ENCODE measurements around the gene WFIKKN1.
A peak's percentile ranks its signal among the peaks of the same experiment; 100 is the strongest.

The WFIKKN1 gene

DNA sequence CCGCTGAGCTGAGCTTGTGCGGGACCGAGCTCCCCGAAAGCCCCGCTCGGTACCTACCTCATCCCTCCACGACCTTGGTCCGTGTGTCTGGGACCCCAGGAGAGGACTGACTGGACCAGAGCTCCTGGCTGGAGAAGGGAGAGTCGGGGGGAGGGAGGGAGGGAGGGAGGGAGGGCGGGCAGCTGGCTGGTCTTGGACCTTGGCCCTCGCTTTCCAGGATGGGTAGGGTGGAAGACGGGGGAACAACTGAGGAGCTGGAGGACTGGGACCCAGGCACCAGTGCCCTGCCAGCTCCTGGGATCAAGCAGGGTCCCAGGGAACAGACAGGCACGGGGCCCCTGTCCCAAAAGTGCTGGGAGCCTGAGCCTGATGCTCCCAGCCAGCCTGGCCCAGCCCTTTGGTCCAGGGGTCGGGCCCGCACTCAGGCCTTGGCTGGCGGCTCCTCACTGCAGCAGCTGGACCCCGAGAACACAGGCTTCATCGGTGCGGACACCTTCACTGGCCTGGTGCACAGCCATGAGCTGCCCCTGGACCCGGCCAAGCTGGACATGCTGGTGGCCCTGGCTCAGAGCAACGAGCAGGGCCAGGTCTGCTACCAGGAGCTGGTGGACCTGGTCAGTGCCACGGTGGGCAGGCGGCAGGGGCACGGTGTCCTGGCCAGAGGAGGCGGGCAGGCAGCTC, 45.2 kb downstream of the WFIKKN1 start:
- no peak for DNase-seq

GRCh38 chr16:676565-676902, 45.7 kb downstream of the WFIKKN1 start:
- DNase-seq = no peak

DNA sequence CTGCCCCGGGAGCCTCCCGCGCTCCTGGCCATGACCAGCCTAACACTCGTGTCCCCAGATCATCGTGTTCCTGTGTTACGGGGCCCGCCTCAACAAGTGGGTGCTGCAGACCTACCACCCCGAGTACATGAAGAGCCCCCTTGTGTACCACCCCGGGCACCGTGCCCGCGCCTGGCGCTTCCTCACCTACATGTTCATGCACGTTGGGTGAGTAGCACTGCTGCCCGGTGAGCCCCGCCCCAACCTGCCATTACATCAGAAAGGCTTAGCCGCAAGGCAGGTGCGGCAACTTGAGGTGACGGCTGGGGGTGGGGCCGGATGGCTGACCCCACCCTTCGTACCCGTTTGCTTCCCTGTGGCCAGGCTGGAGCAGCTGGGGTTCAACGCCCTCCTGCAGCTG, 46.1 kb downstream of the WFIKKN1 start:
- no peak for DNase-seq

DNA sequence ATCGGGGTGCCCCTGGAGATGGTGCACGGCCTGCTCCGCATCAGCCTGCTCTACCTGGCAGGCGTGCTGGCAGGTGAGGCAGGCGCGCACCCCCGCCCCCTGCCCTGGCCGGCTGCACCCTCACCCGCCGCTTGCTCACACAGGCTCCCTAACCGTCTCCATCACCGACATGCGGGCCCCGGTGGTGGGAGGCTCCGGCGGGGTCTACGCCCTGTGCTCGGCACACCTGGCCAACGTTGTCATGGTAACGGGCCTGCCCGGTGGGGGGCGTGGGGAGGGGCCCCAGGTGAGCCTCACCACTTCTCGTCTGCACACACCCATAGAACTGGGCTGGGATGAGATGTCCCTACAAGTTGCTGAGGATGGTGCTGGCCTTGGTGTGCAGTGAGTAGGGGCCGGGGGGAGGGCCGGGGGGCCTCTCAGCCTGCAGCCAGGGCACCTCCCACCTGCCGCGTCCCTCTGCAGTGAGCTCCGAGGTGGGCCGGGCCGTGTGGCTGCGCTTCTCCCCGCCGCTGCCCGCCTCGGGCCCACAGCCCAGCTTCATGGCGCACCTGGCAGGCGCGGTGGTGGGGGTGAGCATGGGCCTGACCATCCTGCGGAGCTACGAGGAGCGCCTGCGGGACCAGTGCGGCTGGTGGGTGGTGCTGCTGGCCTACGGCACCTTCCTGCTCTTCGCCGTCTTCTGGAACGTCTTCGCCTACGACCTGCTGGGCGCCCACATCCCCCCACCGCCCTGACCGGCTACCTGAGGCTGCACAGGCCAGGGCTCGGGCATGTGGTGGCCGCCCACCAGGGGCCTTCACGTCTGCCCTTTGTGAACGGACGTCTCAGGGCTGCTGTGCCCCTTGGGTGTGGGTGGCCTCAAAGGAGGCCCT, 46.8 kb downstream of the WFIKKN1 start:
- no peak for DNase-seq

- no peak for DNase-seq
These were observed 47.5 kb downstream of the WFIKKN1 start for GRCh38 chr16:678209-678857.

GRCh38 chr16:678858-679813, 48.4 kb downstream of the WFIKKN1 start:
- DNase-seq = peak; percentile 17

DNA sequence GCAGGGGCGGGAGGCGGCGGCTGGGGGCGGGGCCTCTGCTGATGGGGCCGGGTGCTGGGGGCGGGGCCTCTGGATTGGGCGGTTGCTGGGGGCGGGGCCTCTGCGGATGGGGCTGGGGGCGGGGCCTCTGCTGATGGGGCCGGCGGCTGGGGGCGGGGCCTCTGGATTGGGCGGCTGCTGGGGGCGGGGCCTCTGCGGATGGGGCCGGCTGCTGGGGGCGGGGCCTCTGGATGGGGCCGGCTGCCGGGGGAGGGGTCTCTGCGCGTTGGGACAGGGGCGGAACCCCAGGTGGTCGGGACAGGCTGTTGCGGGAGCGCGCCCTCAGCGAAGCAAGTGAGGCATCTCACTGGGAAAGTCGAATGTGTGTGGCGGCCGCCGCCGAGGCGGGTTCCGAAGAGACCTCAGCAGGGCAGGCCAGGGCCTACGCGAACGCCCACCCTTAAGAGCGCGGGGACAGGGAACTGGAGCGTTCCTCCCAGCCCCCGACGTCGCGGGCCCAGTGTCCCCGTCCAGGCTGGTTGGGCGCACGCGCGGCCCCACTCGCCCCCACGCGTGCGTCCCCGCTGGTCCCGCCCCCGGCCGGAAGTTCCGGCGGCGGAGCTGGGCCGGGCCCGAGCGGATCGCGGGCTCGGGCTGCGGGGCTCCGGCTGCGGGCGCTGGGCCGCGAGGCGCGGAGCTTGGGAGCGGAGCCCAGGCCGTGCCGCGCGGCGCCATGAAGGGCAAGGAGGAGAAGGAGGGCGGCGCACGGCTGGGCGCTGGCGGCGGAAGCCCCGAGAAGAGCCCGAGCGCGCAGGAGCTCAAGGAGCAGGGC, 49.2 kb downstream of the WFIKKN1 start, which contains the start of gene STUB1:
Gene STUB1 (plus strand): TSS at position 597 of the 811 bp plus-strand sequence. CDS start 116 bp downstream, at position 713.
- DNase-seq = peak; percentile 28

GRCh38 chr16:680625-680945, 49.8 kb downstream of the WFIKKN1 start:
- DNase-seq = no peak

- no peak for DNase-seq
These were observed 50.4 kb downstream of the WFIKKN1 start for GRCh38 chr16:680967-681745.

DNA sequence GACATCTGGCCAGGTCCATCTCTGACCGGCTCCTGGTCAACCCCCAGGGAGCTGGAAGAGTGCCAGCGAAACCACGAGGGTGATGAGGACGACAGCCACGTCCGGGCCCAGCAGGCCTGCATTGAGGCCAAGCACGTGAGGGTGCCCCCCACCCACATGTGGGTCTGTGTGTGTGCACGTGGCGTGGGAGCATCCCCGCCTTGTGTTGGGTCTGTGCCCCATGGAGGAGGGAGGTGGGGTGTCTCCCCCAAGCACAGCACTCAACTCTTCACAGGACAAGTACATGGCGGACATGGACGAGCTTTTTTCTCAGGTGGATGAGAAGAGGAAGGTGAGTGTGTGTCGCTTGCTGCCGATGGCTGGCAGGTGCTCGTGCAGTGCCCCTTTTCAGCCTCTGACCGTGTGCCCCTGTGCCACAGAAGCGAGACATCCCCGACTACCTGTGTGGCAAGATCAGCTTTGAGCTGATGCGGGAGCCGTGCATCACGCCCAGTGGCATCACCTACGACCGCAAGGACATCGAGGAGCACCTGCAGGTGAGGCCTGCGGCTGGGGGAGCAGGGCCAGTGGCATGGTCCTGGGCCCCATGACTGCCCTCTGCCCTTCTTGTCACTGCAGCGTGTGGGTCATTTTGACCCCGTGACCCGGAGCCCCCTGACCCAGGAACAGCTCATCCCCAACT, 51.1 kb downstream of the WFIKKN1 start:
- no peak for DNase-seq

GRCh38 chr16:682493-683395, 52.0 kb downstream of the WFIKKN1 start:
- DNase-seq = no peak

- no peak for DNase-seq
These were observed 52.7 kb downstream of the WFIKKN1 start for GRCh38 chr16:683396-684070.
